PFSK-1 (cell line): Measurements from ENCODE around the gene NTN3.

Source experiments
- POLR2AphosphoS5 ChIP-seq: IDR thresholded peaks from 2 replicates; pipeline ENCODE4 v1.6.1; 2012; ENCODE audit warnings: low read depth, mild to moderate bottlenecking, control low read depth, low read length, moderate library complexity
- REST ChIP-seq, 2 experiments: IDR thresholded peaks; 2 replicates each; pipeline versions ENCODE4 v1.6.1 to v1.8.0; 2011 to 2012; ENCODE audit warnings: low read depth in 2 of 2, low read length in 2 of 2, control low read depth in 1 of 2, inconsistent platforms in 1 of 2, mild to moderate bottlenecking in 1 of 2, moderate library complexity in 1 of 2; ENCODE audit not compliant: insufficient read depth in 1 of 2

- no peak for TF ChIP-seq REST (IDR thresholded peaks at IDR 0.05; ENCODE audit: insufficient read depth in 1 of 2, low read depth in 2 of 2, low read length in 2 of 2)
- no peak for TF ChIP-seq POLR2AphosphoS5
These were observed 44.1 kb upstream of the NTN3 start for GRCh38 chr16:2426941-2427361.
